ENCODE measurements around the gene PANK3. TPM values are rescaled to one million over a fixed set of nuclear protein-coding genes. Genes with fewer than 3 reads are reported as not detected.
"Not testable (repeated sequence)": the region's sequence is repeated elsewhere in the genome, so short reads cannot be mapped to it uniquely, and the experiment has no call there.

Gene PANK3
- total and polyA plus RNA-seq, 8 donors = 4.8 to 104 (median 12.2) TPM

DNA sequence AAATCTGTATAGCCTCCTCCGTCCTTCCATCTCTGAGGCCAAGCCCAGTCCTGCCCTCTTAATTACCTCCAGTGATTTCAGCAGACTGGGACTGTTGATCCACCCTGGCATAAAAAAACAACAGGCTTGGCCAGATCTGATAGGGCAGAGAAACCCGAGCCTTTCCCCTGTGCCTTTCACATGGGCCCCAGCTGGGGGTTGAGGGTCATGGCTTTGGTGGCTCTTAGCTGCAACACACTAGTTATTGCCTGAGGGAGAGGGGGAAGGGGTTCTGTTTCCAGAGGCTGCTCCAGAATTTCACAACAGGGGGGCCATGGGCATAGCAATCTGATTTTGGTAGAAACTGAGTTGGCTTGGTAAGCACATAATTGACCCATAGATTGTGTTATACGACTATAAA lies 21.2 kb upstream of the PANK3 start:
- intact Hi-C loops (cut with DNase I; ENCODE audit: low total_unique reads) = no loop called here
- Histone ChIP-seq H3K27me3 (no peaks in the 10 kb centered on the region), H3K9me3 (no peaks in the 10 kb centered on the region), H3K27ac (no peak overlapping the region), H3K4me1 (no peaks in the 10 kb centered on the region), H3K36me3 (no peaks in the 10 kb centered on the region), H3K4me3 (no peak overlapping the region)
- peak; percentile 39 to 73 for DNase-seq
- no peak for TF ChIP-seq POLR2A (IDR thresholded peaks at IDR 0.05)
- TF ChIP-seq, protein P1, sequence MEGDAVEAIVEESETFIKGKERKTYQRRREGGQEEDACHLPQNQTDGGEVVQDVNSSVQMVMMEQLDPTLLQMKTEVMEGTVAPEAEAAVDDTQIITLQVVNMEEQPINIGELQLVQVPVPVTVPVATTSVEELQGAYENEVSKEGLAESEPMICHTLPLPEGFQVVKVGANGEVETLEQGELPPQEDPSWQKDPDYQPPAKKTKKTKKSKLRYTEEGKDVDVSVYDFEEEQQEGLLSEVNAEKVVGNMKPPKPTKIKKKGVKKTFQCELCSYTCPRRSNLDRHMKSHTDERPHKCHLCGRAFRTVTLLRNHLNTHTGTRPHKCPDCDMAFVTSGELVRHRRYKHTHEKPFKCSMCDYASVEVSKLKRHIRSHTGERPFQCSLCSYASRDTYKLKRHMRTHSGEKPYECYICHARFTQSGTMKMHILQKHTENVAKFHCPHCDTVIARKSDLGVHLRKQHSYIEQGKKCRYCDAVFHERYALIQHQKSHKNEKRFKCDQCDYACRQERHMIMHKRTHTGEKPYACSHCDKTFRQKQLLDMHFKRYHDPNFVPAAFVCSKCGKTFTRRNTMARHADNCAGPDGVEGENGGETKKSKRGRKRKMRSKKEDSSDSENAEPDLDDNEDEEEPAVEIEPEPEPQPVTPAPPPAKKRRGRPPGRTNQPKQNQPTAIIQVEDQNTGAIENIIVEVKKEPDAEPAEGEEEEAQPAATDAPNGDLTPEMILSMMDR (IDR thresholded peaks at IDR 0.05) = no peak
- TF ChIP-seq POLR2AphosphoS5 (IDR thresholded peaks at IDR 0.05) = no peak
- no peak for TF ChIP-seq EP300 (IDR thresholded peaks at IDR 0.05)
- 25 to 52% (median 45%) methylated on average over 3 of the region's 3 CpGs for WGBS, 5 donors

GRCh38 chr5:168599826-168600225 lies 20.7 kb upstream of the PANK3 start:
- DNase-seq = no peak
- H3K27ac ChIP-seq = no peak overlapping the region
- H3K9me3 ChIP-seq = no peaks in the 10 kb centered on the region
- no peaks in the 10 kb centered on the region for H3K27me3 ChIP-seq
- no peak overlapping the region for H3K4me3 ChIP-seq
- H3K4me1 ChIP-seq = no peaks in the 10 kb centered on the region
- 90 to 96% (median 92%) methylated on average over 10 of the region's 10 CpGs for whole genome bisulfite sequencing, 5 donors
- intact Hi-C loops (cut with DNase I; ENCODE audit: low total_unique reads) = no loop called here
- H3K36me3 ChIP-seq = no peaks in the 10 kb centered on the region
- TF ChIP-seq EP300 (IDR thresholded peaks at IDR 0.05) = no peak
- no peak for TF ChIP-seq POLR2A (IDR thresholded peaks at IDR 0.05)
- TF ChIP-seq, protein P1 (IDR thresholded peaks at IDR 0.05) = no peak
- TF ChIP-seq POLR2AphosphoS5 (IDR thresholded peaks at IDR 0.05) = no peak

GRCh38 chr5:168598639-168599038 lies 19.5 kb upstream of the PANK3 start:
- H3K27me3 ChIP-seq = no peaks in the 10 kb centered on the region
- H3K9me3 ChIP-seq = no peaks in the 10 kb centered on the region

GRCh38 chr5:168596927-168597326 lies 17.8 kb upstream of the PANK3 start:
- no peak for DNase-seq
- Histone ChIP-seq H3K27ac (no peak overlapping the region), H3K36me3 (no peaks in the 10 kb centered on the region), H3K4me1 (peaks cover 0 to 6% (median 2%) of the 10 kb centered on the region in 4 donors), H3K9me3 (no peaks in the 10 kb centered on the region), H3K4me3 (no peak overlapping the region), H3K27me3 (no peaks in the 10 kb centered on the region)
- WGBS, 5 donors = 65 to 95% (median 87%) methylated on average over 2 of the region's 2 CpGs
- TF ChIP-seq POLR2A (IDR thresholded peaks at IDR 0.05) (no peak), POLR2AphosphoS5 (IDR thresholded peaks at IDR 0.05) (no peak), EP300 (IDR thresholded peaks at IDR 0.05) (no peak)
- TF ChIP-seq, protein P1 (IDR thresholded peaks at IDR 0.05) = no peak
- intact Hi-C loops (cut with DNase I; ENCODE audit: low total_unique reads) = no loop called here

More at GRCh38 chr5:168598639-168599038, 19.5 kb upstream of the PANK3 start:
- Histone ChIP-seq H3K27ac (no peak overlapping the region), H3K4me1 (no peaks in the 10 kb centered on the region), H3K4me3 (no peak overlapping the region), H3K36me3 (no peaks in the 10 kb centered on the region)
- intact Hi-C loops (cut with DNase I; ENCODE audit: low total_unique reads) = no loop called here
- 62 to 88% (median 77%) methylated on average over 3 of the region's 3 CpGs for WGBS, 5 donors
- TF ChIP-seq, protein P1 (IDR thresholded peaks at IDR 0.05) = no peak
- TF ChIP-seq POLR2AphosphoS5 (IDR thresholded peaks at IDR 0.05) (no peak), POLR2A (IDR thresholded peaks at IDR 0.05) (no peak), EP300 (IDR thresholded peaks at IDR 0.05) (no peak)
- DNase-seq = no peak

GRCh38 chr5:168596122-168596521 lies 17.0 kb upstream of the PANK3 start:
- intact Hi-C loops (cut with DNase I; ENCODE audit: low total_unique reads) = not testable (repeated sequence)
- 67 to 100% (median 89%) methylated on average over 1 of the region's 1 CpG for WGBS, 5 donors

More at GRCh38 chr5:168596122-168596521, 17.0 kb upstream of the PANK3 start:
- H3K27me3 ChIP-seq, H3K36me3 ChIP-seq, H3K9me3 ChIP-seq, H3K27ac ChIP-seq, DNase-seq, H3K4me3 ChIP-seq: not testable (repeated sequence)
- peaks cover 0 to 13% (median 3%) of the 10 kb centered on the region in 4 donors for H3K4me1 ChIP-seq
